GM23248 (cell line): ENCODE results near the gene VSIG1. TPM values are rescaled to one million over a fixed set of nuclear protein-coding genes. Genes with fewer than 3 reads are reported as not detected.
A peak's percentile ranks its signal among the peaks of the same experiment; 100 is the strongest.

ENCODE experiments used
- DNase-seq: peaks from one replicate; pipeline ENCODE4 v3.0.0-alpha.2; 2015
- H2AFZ ChIP-seq: fragments of 200-600 bp; sonication (generic); 2 replicates; pipeline ENCODE4 v1.6.1; 2016; ENCODE audit warnings: antibody characterized with exemption
- H3F3A ChIP-seq: fragments of 200-600 bp; sonication (generic); 2 replicates; pipeline ENCODE4 v1.6.1; 2016; ENCODE audit warnings: mild to moderate bottlenecking, antibody characterized with exemption, mixed run types; ENCODE audit not compliant: insufficient read depth
- H3K27ac ChIP-seq: fragments of 200-600 bp; sonication (generic); 2 replicates; pipeline ENCODE4 v1.5.1; 2016; ENCODE audit warnings: mild to moderate bottlenecking
- H3K27me3 ChIP-seq: fragments of 200-600 bp; sonication (generic); replicated peaks from 2 replicates; pipeline ENCODE4 v1.6.1; 2016; ENCODE audit warnings: mild to moderate bottlenecking; ENCODE audit not compliant: insufficient read depth
- H3K36me3 ChIP-seq: fragments of 200-600 bp; sonication (generic); 2 replicates; pipeline ENCODE4 v1.6.1; 2016; ENCODE audit warnings: low read depth, mild to moderate bottlenecking
- H3K4me1 ChIP-seq: fragments of 200-600 bp; sonication (generic); 2 replicates; pipeline ENCODE4 v1.6.1; 2016; ENCODE audit warnings: mild to moderate bottlenecking; ENCODE audit not compliant: insufficient read depth
- H3K4me2 ChIP-seq: fragments of 200-600 bp; sonication (generic); one replicate; pipeline ENCODE4 v1.6.1; 2016; ENCODE audit warnings: mild to moderate bottlenecking; ENCODE audit not compliant: unreplicated experiment
- H3K4me3 ChIP-seq: fragments of 200-600 bp; sonication (generic); 2 replicates; pipeline ENCODE4 v1.5.1; 2016; ENCODE audit warnings: mild to moderate bottlenecking
- H3K79me2 ChIP-seq: fragments of 200-600 bp; sonication (generic); 2 replicates; pipeline ENCODE4 v1.6.1; 2016; ENCODE audit warnings: mild to moderate bottlenecking; ENCODE audit not compliant: insufficient read depth
- H3K9ac ChIP-seq: fragments of 200-600 bp; sonication (generic); 2 replicates; pipeline ENCODE4 v1.6.1; 2016; ENCODE audit warnings: mild to moderate bottlenecking
- H3K9me2 ChIP-seq: fragments of 200-600 bp; sonication (generic); 2 replicates; pipeline ENCODE4 v1.6.1; 2016; ENCODE audit warnings: mixed run types, mild to moderate bottlenecking, moderate library complexity; ENCODE audit not compliant: insufficient read depth
- H3K9me3 ChIP-seq: fragments of 200-600 bp; sonication (generic); one replicate; pipeline ENCODE4 v1.6.1; 2017; ENCODE audit warnings: low read depth
- H4K20me1 ChIP-seq: fragments of 200-600 bp; sonication (generic); 2 replicates; pipeline ENCODE4 v1.6.0; 2016; ENCODE audit not compliant: insufficient read depth
- EZH2 ChIP-seq: fragments of 200-600 bp; sonication (generic); IDR thresholded peaks from 2 replicates; pipeline ENCODE4 v1.6.1; 2018; ENCODE audit warnings: antibody characterized with exemption, mild to moderate bottlenecking; ENCODE audit not compliant: insufficient read depth, poor library complexity, severe bottlenecking
- EZH2phosphoT487 ChIP-seq: fragments of 200-600 bp; sonication (generic); IDR thresholded peaks from 2 replicates; pipeline ENCODE4 v1.6.1; 2018; ENCODE audit warnings: antibody characterized with exemption, moderate library complexity, mild to moderate bottlenecking, low read depth; ENCODE audit not compliant: insufficient read depth
- WGBS, 2 experiments: methylation state at CpG; one replicate each; pipeline ENCODE4 v1.1.6; 2015 to 2017; ENCODE audit warnings: low lambda C conversion rate in 2 of 2, low coverage in 1 of 2; ENCODE audit errors: missing lambda C conversion rate in 2 of 2; 5-methylcytosine and 5-hydroxymethylcytosine counted together
- in situ Hi-C: fragments of 300-500 bp; cut with MboI; formaldehyde crosslinking; loops from 2 replicates; pipeline ENCODE4 v1.15.0; 2020
- polyA plus RNA-seq: library from polyadenylated mRNA; unstranded; fragments of >200 nt; fragmentation: Nextera tagmentation; extraction: Ambion mirVana; gene quantifications from 2 replicates; pipeline ENCODE4 v1.2.1, GENCODE V29; 2016
- total RNA-seq: library from RNA; depleted of rRNA; stranded (reverse); fragments of >200 nt; shearing (Covaris generic); gene quantifications from 2 replicates; pipeline ENCODE4 v1.2.3, GENCODE V29; 2014

Gene VSIG1
- total and polyA plus RNA-seq, 2 experiments from 2014 or later: not detected

DNA sequence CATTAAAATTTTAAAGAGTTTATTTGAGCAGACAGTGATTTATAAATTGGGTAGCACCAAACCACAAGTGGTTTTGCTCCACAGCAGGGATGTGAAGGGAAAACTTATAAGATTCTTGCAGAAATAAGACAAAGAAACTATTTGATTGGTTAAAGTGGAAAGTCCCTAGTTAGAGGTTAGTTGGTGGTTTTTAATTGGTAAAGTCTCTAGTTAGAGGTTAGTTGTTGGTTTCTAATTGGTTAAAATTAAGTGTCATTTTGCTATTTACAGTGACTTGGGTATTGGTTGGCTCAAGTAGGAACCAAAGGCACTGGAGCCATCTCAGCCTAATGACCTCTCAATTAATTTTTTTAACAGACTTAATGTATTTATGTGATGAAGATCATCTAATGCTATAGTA, 69.7 kb downstream of the VSIG1 start:
- H3K9ac ChIP-seq: no peak overlapping the region
- no peak overlapping the region for H3K4me2 ChIP-seq
- no peak overlapping the region for H2AFZ ChIP-seq
- H3K4me3 ChIP-seq: no peak overlapping the region
- H3K9me2 ChIP-seq: no peaks in the 10 kb centered on the region
- no peaks in the 10 kb centered on the region for H3K27me3 ChIP-seq
- TF ChIP-seq EZH2 (no peak), EZH2phosphoT487 (no peak)
- in situ Hi-C loops: no loop called here
- DNase-seq: no peak
- no peaks in the 10 kb centered on the region for H3K36me3 ChIP-seq
- H3K4me1 ChIP-seq: no peaks in the 10 kb centered on the region
- no peaks in the 10 kb centered on the region for H3K9me3 ChIP-seq
- no peaks in the 10 kb centered on the region for H3F3A ChIP-seq
- H3K27ac ChIP-seq: no peak overlapping the region
- H4K20me1 ChIP-seq: no peaks in the 10 kb centered on the region
- H3K79me2 ChIP-seq: no peaks in the 10 kb centered on the region

DNA sequence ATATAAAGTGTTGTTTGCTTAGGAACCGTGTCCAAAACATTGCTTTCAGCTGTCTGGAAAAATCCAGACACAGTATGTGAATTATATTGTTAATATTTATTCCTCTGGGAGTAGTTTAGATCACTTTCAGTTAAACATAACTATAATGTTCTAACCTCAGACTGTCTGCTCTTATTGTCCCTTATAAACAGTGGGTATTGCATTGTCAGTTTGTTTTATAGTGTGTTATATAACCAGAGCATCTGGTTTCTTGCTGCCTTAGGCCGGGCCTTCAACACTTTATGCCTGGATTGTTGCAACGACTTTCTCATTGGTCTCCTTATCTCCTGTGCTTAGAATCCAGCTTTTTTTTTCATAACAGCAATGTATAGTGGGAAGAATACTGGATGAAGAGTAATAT, 73.1 kb downstream of the VSIG1 start:
- H3K4me1 ChIP-seq: peaks cover 7% of the 10 kb centered on the region
- H3K4me2 ChIP-seq: no peak overlapping the region
- no peaks in the 10 kb centered on the region for H4K20me1 ChIP-seq
- no peaks in the 10 kb centered on the region for H3K79me2 ChIP-seq
- H3K27ac ChIP-seq: no peak overlapping the region
- H3K9ac ChIP-seq: no peak overlapping the region
- no peak for DNase-seq
- no peak overlapping the region for H2AFZ ChIP-seq
- no peaks in the 10 kb centered on the region for H3K27me3 ChIP-seq
- in situ Hi-C loops: no loop called here
- no peaks in the 10 kb centered on the region for H3F3A ChIP-seq
- H3K36me3 ChIP-seq: no peaks in the 10 kb centered on the region
- no peaks in the 10 kb centered on the region for H3K9me2 ChIP-seq
- H3K4me3 ChIP-seq: no peak overlapping the region
- no peaks in the 10 kb centered on the region for H3K9me3 ChIP-seq
- 91 to 100% methylated on average over 3 of the region's 3 CpGs for WGBS, 2 experiments
- TF ChIP-seq EZH2 (no peak), EZH2phosphoT487 (no peak)

DNA sequence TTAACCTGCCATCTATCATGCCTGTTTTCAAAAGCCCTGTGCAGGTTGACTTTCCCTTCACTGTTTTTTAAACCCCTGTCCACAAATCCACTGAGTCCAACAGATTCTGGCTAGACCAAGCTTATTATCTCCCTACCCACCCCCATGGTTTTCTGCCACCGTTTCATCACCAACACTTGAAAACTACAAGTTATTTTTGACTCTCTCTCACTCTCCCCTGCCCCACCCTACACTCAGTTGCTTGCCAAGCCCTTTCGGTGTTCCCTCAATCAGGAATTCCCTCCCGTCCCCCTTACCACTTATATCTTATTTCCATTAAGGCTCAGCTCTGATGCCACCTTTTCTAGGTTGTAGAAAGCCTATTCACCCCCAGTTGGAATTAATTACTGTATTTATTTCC, 76.4 kb downstream of the VSIG1 start:
- no peaks in the 10 kb centered on the region for H4K20me1 ChIP-seq
- peaks cover 13% of the 10 kb centered on the region for H3K4me1 ChIP-seq
- no peak overlapping the region for H3K27ac ChIP-seq
- H3F3A ChIP-seq: no peaks in the 10 kb centered on the region
- 17 to 37% methylated on average over 2 to 3 of the region's 3 CpGs for WGBS, 2 experiments
- H3K9me2 ChIP-seq: no peaks in the 10 kb centered on the region
- no peak overlapping the region for H3K9ac ChIP-seq
- H3K4me3 ChIP-seq: no peak overlapping the region
- no peaks in the 10 kb centered on the region for H3K36me3 ChIP-seq
- no peaks in the 10 kb centered on the region for H3K79me2 ChIP-seq
- no peak overlapping the region for H3K4me2 ChIP-seq
- DNase-seq: no peak
- no peaks in the 10 kb centered on the region for H3K27me3 ChIP-seq
- no peak overlapping the region for H2AFZ ChIP-seq
- TF ChIP-seq EZH2: no peak
- in situ Hi-C loops: no loop called here
- H3K9me3 ChIP-seq: no peaks in the 10 kb centered on the region

DNA sequence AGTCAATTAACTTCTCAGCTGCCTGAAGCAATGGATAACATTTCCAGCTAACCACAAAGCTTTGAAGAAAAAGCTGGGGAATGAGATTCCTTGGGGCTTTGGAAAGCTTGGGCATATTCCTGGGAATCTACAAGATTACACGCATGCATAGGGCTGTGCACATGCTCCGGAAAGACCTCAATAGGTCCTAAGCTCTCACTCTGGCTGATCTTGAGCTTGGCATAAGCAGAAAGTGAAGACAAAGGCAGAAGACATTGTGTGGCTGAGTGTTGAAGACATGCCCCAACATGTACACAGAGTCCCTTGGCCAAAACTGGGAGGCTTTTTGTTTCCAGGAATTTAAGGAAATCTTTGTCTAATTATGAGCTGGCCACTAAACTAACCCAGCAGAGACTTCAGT, 77.9 kb downstream of the VSIG1 start:
- Histone ChIP-seq H3K4me3 (no peak overlapping the region), H3K9me3 (no peaks in the 10 kb centered on the region), H3K4me1 (peaks cover 13% of the 10 kb centered on the region), H3K4me2 (no peak overlapping the region), H3K79me2 (no peaks in the 10 kb centered on the region), H3K36me3 (no peaks in the 10 kb centered on the region), H3K27me3 (no peaks in the 10 kb centered on the region), H3K9me2 (no peaks in the 10 kb centered on the region), H3K27ac (peak overlapping the region; percentile 33), H3F3A (no peaks in the 10 kb centered on the region), H2AFZ (peak overlapping the region; percentile 60), H3K9ac (no peak overlapping the region), H4K20me1 (no peaks in the 10 kb centered on the region)
- in situ Hi-C loops: no loop called here
- 18 to 24% methylated on average over 2 of the region's 2 CpGs for WGBS, 2 experiments
- no peak for TF ChIP-seq EZH2phosphoT487
- TF ChIP-seq EZH2: no peak
- DNase-seq: peak; percentile 12

DNA sequence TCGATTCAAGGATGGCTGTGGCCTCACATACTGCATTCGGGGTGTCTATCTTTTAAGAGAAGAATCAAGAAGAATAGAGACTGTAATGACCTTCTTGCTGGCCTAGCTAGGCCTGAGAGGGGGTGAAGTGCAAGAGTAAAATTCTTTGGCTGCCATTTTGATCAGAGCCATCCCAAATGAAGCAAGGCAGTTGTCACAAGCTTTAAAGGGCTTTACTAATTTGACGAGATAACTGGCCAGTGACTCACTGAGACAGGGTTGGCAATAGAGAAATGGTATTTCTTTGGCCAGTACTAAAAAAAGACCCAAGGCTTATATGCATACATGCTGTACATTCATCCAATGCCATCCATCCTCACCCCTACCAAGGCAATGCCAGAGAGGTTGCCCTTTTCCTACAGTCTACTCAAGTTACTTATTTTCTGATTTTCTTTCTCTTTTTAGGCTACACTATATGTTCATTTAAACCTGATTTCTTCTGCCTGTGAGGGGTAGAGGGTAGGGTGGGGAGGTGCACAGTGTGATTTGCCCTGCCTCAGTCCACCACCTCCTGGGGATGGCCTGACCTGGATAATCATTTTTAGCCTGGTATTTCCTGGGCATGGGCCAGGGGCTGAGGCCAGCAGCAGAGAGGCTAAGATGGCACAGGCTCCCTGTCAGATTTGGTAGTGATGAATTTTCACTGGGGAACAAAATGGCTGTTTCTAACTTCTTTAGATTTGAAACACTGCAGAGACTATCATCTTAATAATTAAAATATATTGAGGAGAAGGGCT, 78.9 kb downstream of the VSIG1 start:
- 94% methylated on average over 3 of the region's 3 CpGs for WGBS, 2 experiments
- Histone ChIP-seq H3F3A (no peaks in the 10 kb centered on the region), H3K27me3 (no peaks in the 10 kb centered on the region), H3K27ac (no peak overlapping the region), H3K79me2 (no peaks in the 10 kb centered on the region), H3K9me2 (no peaks in the 10 kb centered on the region), H3K4me2 (no peak overlapping the region), H3K9me3 (no peaks in the 10 kb centered on the region), H3K36me3 (no peaks in the 10 kb centered on the region), H2AFZ (peak overlapping the region; percentile 60; the same call in 1 of the 2 replicates), H3K9ac (no peak overlapping the region), H3K4me1 (peaks cover 13% of the 10 kb centered on the region), H3K4me3 (no peak overlapping the region), H4K20me1 (no peaks in the 10 kb centered on the region)
- no peak for DNase-seq
- TF ChIP-seq EZH2 (no peak), EZH2phosphoT487 (no peak)
- in situ Hi-C loops: no loop called here
